ENCODE results near the gene PRRC2C. TPM values are rescaled to one million over a fixed set of nuclear protein-coding genes. Genes with fewer than 3 reads are reported as not detected.
"Not testable (repeated sequence)": the region's sequence is repeated elsewhere in the genome, so short reads cannot be mapped to it uniquely, and the experiment has no call there.

Gene PRRC2C
- total RNA-seq, 4 donors from 2014 or later, result 61.7 to 125 (median 94.9) TPM

- Histone ChIP-seq H3K4me3 (no peak overlapping the region), H3K27ac (no peak overlapping the region), H3K4me1 (no peaks in the 10 kb centered on the region), H3K27me3 (no peaks in the 10 kb centered on the region), H3K36me3 (peaks cover 0 to 54% (median 22%) of the 10 kb centered on the region in 4 donors), H3K9me3 (no peaks in the 10 kb centered on the region)
- no peak for DNase-seq
- 96 to 97% methylated on average over 3 of the region's 3 CpGs for WGBS, 2 donors (ENCODE audit: low coverage in 1 of 2)
- intact Hi-C loops (cut with DNase I; ENCODE audit: low total_unique reads), result no loop called here
- no peak for TF ChIP-seq POLR2AphosphoS5 (IDR thresholded peaks at IDR 0.05)
- no peak for TF ChIP-seq EP300 (IDR thresholded peaks at IDR 0.05; ENCODE audit: low read depth)
- no peak for TF ChIP-seq CTCF (IDR thresholded peaks at IDR 0.05)
- TF ChIP-seq POLR2A (IDR thresholded peaks at IDR 0.05), result no peak
- in situ Hi-C loops (cut with MboI; ENCODE audit: low pct_ligation_motif_present in 1 of 4, low pct_unique_long_range_greater_than_20kb in 1 of 4, low sequenced_read_pairs in 3 of 4), result no loop called here
These were observed 64.7 kb downstream of the PRRC2C start for GRCh38 chr1:171550050-171550449.

- DNase-seq; H3K27ac ChIP-seq; H3K4me3 ChIP-seq; H3K4me1 ChIP-seq; in situ Hi-C loops (cut with MboI; ENCODE audit: low pct_ligation_motif_present in 1 of 4, low pct_unique_long_range_greater_than_20kb in 1 of 4, low sequenced_read_pairs in 3 of 4); H3K9me3 ChIP-seq; intact Hi-C loops (cut with DNase I; ENCODE audit: low total_unique reads); H3K27me3 ChIP-seq: not testable (repeated sequence)
- peaks cover 0 to 57% (median 25%) of the 10 kb centered on the region in 4 donors for H3K36me3 ChIP-seq
- 98 to 100% methylated on average over 1 to 4 of the region's 4 CpGs for WGBS, 2 donors (ENCODE audit: low coverage in 1 of 2)
These were observed 65.3 kb downstream of the PRRC2C start for GRCh38 chr1:171550598-171551100.

GRCh38 chr1:171553960-171554359 lies 68.6 kb downstream of the PRRC2C start:
- in situ Hi-C loops (cut with MboI; ENCODE audit: low pct_ligation_motif_present in 1 of 4, low pct_unique_long_range_greater_than_20kb in 1 of 4, low sequenced_read_pairs in 3 of 4); H3K4me1 ChIP-seq; H3K27ac ChIP-seq; H3K27me3 ChIP-seq; intact Hi-C loops (cut with DNase I; ENCODE audit: low total_unique reads); H3K9me3 ChIP-seq; DNase-seq; H3K4me3 ChIP-seq: not testable (repeated sequence)
- WGBS, 2 donors (ENCODE audit: low coverage in 1 of 2), result 97 to 100% methylated on average over 1 of the region's 1 CpG
- peaks cover 0 to 56% (median 27%) of the 10 kb centered on the region in 4 donors for H3K36me3 ChIP-seq

- no peak for TF ChIP-seq EP300 (IDR thresholded peaks at IDR 0.05; ENCODE audit: low read depth)
- TF ChIP-seq CTCF (IDR thresholded peaks at IDR 0.05), result no peak
- in situ Hi-C loops (cut with MboI; ENCODE audit: low pct_ligation_motif_present in 1 of 4, low pct_unique_long_range_greater_than_20kb in 1 of 4, low sequenced_read_pairs in 3 of 4) (no loop called here), intact Hi-C loops (cut with DNase I; ENCODE audit: low total_unique reads) (no loop called here)
- H3K36me3 ChIP-seq, result peaks cover 0 to 78% (median 24%) of the 10 kb centered on the region in 4 donors
- H3K27me3 ChIP-seq, result no peaks in the 10 kb centered on the region
- 97 to 100% methylated on average over 1 of the region's 1 CpG for WGBS, 2 donors (ENCODE audit: low coverage in 1 of 2)
- H3K9me3 ChIP-seq, result no peaks in the 10 kb centered on the region
- DNase-seq, result no peak
- no peaks in the 10 kb centered on the region for H3K4me1 ChIP-seq
- no peak overlapping the region for H3K27ac ChIP-seq
- no peak overlapping the region for H3K4me3 ChIP-seq
These were observed 78.3 kb downstream of the PRRC2C start for GRCh38 chr1:171563675-171564074.

GRCh38 chr1:171566467-171566866 lies 81.1 kb downstream of the PRRC2C start:
- WGBS, 2 donors (ENCODE audit: low coverage in 1 of 2), result 77 to 78% methylated on average over 3 of the region's 3 CpGs
- Histone ChIP-seq H3K36me3 (peaks cover 0 to 69% (median 26%) of the 10 kb centered on the region in 4 donors), H3K4me1 (no peaks in the 10 kb centered on the region), H3K9me3 (no peaks in the 10 kb centered on the region), H3K4me3 (no peak overlapping the region), H3K27ac (no peak overlapping the region), H3K27me3 (no peaks in the 10 kb centered on the region)
- in situ Hi-C loops (cut with MboI; ENCODE audit: low pct_ligation_motif_present in 1 of 4, low pct_unique_long_range_greater_than_20kb in 1 of 4, low sequenced_read_pairs in 3 of 4), result no loop called here
- DNase-seq, result no peak
- intact Hi-C loops (cut with DNase I; ENCODE audit: low total_unique reads), result no loop called here
- TF ChIP-seq CTCF (IDR thresholded peaks at IDR 0.05), result no peak
- no peak for TF ChIP-seq POLR2A (IDR thresholded peaks at IDR 0.05)
